ENCODE results near the gene FABP2.

- no peak for TF ChIP-seq CTCF (conservative IDR thresholded peaks at IDR 0.05)
- TF ChIP-seq EZH2 (IDR thresholded peaks at IDR 0.05; ENCODE audit: low read depth) = no peak
These were observed 17.5 kb downstream of the FABP2 start for GRCh38 chr4:119304431-119304830.

All from PC-9 (cell line).